Stimulated activated CD4-positive, alpha-beta T cell treated with anti-CD3 and anti-CD28 coated beads, Interleukin-15, amount 100 ng/mL, for 1 hour (primary cell): ENCODE measurements around the gene DRGX.

Experiments
- DNase-seq, 2 donors: peaks; one replicate each; pipeline ENCODE4 v3.0.0-alpha.2; 2020; ENCODE audit warnings: low read depth in 1 of 2, low spot score in 1 of 2

The DRGX gene

GRCh38 chr10:49383853-49384252, 12.0 kb downstream of the DRGX start:
- no peak for DNase-seq

DNA sequence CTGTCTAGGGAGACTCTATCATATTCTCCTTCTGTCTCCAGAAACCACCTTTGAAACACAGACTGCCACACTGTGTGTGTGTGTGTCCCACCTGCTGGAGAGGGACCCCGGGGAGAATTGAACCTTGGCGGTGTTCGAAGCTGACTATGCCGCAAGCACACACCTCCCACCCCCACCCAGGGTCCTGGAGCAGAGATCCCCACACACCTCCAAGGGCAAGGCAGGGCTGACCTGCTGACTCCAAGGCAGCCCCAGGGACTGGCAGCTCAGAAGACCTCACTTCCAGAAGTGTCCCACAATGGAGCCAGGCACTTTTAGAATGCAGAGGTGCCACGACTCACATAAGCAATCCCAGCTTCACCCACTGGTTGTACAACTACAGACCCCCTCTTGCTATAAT, 13.1 kb downstream of the DRGX start:
- DNase-seq: no peak

DNA sequence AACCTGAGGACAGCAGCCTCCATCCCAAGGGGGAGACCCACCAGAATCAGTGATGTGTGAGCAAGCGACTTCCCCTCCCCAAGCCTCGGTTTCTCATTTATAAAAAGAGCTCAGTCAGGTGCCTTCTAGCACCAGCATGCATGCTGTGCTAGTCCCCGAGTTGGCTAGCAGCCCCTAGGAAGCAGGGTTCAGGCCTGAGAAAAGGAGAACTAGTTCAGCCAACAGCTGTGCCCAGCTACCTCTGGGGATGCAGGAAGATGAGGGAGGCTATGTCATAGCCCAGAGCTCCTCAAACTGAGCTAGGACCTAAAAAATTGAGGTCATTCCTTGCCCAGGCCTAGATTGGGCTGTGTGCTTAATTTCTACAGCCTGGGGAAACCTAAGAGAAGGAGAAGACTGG, 13.7 kb downstream of the DRGX start:
- no peak for DNase-seq

GRCh38 chr10:49381111-49381900, 14.6 kb downstream of the DRGX start:
- no peak for DNase-seq

DNA sequence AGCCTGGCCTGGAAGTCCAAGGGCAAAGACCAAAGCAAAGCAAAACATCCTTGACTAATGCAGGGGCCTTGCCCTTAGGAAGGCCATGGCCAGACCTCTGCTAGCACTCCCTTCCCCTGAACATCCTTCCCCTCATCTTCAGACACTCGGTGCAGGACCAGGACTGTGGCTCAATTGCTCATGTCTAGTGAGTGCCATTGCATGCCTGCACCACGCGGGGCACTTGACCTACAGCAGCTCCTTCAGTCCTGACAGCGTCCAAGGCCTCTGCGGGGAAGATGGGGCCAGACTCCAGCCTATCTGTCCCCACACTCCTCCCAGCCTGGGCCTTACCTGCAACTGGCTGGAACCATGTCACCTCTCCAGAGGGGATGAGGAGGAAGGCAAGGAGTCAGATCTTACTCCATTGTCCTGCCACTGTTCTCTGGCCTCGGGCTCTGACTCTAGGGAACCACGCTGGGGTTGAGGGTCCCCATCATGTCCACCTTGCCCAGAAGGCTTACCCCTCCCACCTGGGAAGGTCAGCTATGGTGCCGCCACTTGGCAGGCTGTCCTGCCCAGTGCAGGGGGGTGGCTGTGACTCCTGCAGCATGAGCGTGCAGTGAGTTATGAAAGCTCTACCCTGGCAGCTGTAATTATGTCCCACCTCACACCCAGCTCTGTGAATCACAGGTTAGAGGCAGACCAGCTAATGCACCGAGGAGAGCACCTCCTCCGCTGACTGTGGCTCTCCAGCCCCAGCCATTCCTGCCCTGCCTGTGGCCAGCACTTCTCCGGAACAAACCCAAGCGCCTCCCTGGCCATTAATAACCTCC, 16.1 kb downstream of the DRGX start:
- no peak for DNase-seq

DNA sequence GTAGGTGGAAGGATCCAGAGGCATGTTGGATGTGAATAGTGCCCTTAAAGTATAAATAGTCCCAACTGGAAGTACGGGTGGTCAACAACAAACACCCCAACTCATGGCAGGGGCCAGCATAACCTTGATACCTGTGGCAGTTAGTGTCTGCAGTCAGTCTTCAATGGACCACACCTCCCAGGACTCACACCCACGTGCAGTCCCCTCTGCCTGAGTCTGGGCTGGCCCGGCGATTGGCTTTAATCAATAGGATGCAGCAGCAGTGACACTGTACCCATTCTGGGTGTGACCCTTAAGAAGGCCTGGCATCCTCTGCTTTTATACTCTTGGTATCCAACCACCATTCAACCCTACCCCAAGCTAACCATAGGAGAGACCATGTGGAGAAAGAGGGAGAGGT, 18.6 kb downstream of the DRGX start:
- DNase-seq: no peak

GRCh38 chr10:49375611-49376010, 20.3 kb downstream of the DRGX start:
- DNase-seq: no peak

- DNase-seq: no peak
Observed at GRCh38 chr10:49374740-49375139, 21.1 kb downstream of the DRGX start.

DNA sequence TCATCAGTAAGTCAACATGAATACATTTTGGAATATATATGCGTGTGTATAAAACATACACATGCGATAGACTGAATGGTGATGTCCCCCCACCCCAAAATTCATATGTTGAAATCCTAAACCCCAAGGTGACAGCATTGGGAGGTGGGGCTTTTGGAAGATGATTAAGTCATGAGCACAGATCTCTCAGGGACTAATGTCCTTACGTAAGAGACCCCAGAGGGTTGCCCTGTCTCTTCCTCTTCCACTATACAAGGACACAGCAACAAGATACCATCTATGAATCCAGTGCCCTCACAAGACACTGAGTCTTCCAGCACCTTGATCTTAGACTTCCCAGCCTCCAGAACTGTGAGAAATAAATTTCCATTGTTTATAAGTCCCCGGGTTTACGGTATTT, 22.5 kb downstream of the DRGX start:
- no peak for DNase-seq

- DNase-seq: no peak
Observed at GRCh38 chr10:49371967-49372366, 23.9 kb downstream of the DRGX start.

DNA sequence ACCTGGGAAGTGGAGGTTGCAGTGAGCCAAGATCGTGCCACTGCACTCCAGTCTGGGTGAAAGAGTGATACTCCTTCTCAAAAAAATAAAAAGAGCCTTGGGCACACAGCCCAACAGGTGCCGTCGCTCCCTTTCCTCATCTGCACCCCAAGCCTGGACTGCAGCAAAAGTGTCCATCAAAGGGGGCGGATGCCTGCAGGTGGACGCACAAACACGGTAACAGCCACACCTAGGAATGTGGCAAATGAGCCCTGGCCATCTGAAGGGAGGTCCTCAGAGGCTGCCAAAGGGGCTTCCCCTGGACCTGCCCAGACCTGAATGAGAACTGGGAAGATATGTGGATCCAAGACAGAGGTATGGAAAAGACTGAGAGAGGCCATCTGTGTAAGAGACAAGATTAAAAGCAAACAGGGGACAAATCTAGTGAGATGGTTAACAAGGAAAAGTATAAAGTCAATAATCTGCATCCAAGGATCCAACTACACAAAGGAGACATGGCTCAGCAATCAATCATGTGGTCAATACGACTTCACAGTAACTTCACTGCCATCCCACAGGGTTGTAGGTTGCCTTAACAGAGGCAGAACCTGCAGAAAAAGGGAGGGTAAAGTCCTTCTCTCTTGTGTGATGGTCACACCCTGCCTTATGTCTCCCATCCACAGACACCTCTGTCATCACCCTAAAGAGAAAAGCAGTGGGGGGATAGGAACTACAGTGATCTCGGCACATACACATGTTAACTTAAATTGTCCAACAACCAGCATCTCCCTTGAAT, 25.4 kb downstream of the DRGX start:
- no peak for DNase-seq

GRCh38 chr10:49369216-49370162, 26.4 kb downstream of the DRGX start:
- DNase-seq: no peak

- no peak for DNase-seq
Observed at GRCh38 chr10:49368256-49368655, 27.6 kb downstream of the DRGX start.

DNA sequence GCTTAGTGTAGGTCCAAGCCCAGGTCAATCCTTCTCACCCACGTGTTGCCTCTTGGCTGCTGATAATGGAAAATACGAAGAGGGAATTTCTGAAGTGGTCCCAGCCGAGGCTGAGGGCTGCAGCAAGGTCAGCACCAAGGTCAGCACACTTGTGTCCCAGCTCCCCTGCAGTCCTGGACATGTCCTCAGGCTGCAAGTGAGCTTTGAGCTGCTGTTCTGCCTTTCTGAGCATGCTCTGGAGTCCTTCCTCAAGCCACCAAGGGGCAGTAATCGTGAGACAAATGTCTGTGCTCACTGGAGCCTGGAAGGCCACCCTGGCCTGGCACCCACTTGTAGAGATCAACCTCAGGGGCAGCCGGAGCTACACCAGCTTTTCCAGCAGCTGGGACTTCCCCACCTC, 28.3 kb downstream of the DRGX start:
- no peak for DNase-seq

- DNase-seq: no peak
Observed at GRCh38 chr10:49366460-49366859, 29.4 kb downstream of the DRGX start.

- no peak for DNase-seq
Observed at GRCh38 chr10:49365675-49366415, 30.0 kb downstream of the DRGX start.

DNA sequence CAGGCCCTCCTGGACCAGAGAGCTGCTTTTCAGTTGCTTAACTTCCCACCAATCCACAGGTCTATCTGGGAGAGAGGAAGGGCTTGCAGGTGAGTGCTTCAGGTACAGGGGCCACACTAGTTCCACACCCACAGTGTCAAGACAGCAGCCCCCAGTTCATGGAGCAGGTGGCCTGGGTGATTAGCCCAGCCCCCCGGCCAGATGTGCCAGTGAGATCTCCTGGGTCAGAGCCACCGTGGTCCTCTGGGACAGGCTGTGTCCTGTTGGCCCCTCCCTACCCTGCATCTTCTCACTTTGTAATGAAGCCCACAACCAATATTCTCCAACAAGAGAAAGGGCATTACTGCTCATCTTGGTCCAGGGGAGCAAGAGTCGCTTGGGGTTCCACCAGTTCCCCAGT, 30.6 kb downstream of the DRGX start:
- no peak for DNase-seq

DNA sequence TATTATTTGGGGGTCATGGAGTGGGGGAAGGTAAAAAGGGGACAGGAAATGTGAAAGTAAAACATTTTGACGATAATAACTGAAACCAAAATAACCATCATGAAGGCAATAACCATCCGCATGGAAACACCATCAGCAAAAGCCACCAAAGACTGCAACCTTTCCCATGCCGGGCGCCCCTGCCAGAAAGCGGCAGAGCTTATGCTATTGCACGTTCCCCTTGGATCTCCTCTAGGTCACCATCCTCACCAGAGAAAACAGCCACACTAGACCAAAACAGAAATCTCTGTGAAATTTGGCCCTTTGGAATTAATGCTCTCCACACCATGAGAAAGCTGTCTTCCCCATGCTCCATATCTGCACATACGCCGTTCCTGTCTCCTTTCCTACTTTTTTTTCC, 31.1 kb downstream of the DRGX start:
- no peak for DNase-seq

GRCh38 chr10:49364051-49364450, 31.8 kb downstream of the DRGX start:
- DNase-seq: no peak
